ENCODE data around the gene TRPC4. TPM values are rescaled to one million over a fixed set of nuclear protein-coding genes. Genes with fewer than 3 reads are reported as not detected.

The TRPC4 gene
- polyA plus RNA-seq, 2 of the 4 experiments (the other 2 are of a cell fraction), result 0.04 to 0.05 TPM

- 47% methylated on average over 7 of the region's 7 CpGs for WGBS (ENCODE audit: missing lambda C conversion rate)
Measured at GRCh38 chr13:37645181-37645740, 224.3 kb downstream of the TRPC4 start.

GRCh38 chr13:37641391-37641790 is 228.2 kb downstream of the TRPC4 start:
- POLR2A ChIA-PET, result no interaction called here
- TF ChIP-seq HOXB13 (CRISPR knock-in tag; IDR thresholded peaks at IDR 0.05; ENCODE audit: low read depth) (no peak), CBX8 (IDR thresholded peaks at IDR 0.05) (no peak), PHF8 (IDR thresholded peaks at IDR 0.05; ENCODE audit: borderline replicate concordance, low read depth) (no peak), KDM5A (IDR thresholded peaks at IDR 0.05) (no peak), GATA3 (IDR thresholded peaks at IDR 0.05; ENCODE audit: borderline replicate concordance) (no peak)
- TF ChIP-seq, protein P1, sequence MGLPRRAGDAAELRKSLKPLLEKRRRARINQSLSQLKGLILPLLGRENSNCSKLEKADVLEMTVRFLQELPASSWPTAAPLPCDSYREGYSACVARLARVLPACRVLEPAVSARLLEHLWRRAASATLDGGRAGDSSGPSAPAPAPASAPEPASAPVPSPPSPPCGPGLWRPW (IDR thresholded peaks at IDR 0.05), result no peak
- H3K4me1 ChIP-seq, result no peaks in the 10 kb centered on the region
- H3K4me2 ChIP-seq, result no peak overlapping the region
- H3K9me3 ChIP-seq, result no peaks in the 10 kb centered on the region
- DNase-seq (ENCODE audit: low read depth in 1 of 2, low spot score in 1 of 2) (no peak), ATAC-seq (no peak), FAIRE-seq (no peak)
- H3K27ac ChIP-seq, result no peak overlapping the region
- WGBS (ENCODE audit: missing lambda C conversion rate), result 89% methylated on average over 2 of the region's 2 CpGs
- no peak overlapping the region for H3K4me3 ChIP-seq
- CTCF ChIA-PET, result interaction anchor here (2.0 kb wide), 1 partner anchor 941 kb away, joined by 7 read pairs; no protein-coding TSS in a partner anchor

More at GRCh38 chr13:37645181-37645740, 224.3 kb downstream of the TRPC4 start:
- H3K4me2 ChIP-seq, result no peak overlapping the region
- ATAC-seq (no peak), FAIRE-seq (no peak), DNase-seq (ENCODE audit: low read depth in 1 of 2, low spot score in 1 of 2) (no peak)
- no peak overlapping the region for H3K4me3 ChIP-seq
- H3K27ac ChIP-seq, result no peak overlapping the region
- ChIA-PET CTCF (no interaction called here), POLR2A (no interaction called here)
- H3K9me3 ChIP-seq, result no peaks in the 10 kb centered on the region
- TF ChIP-seq JUNB (IDR thresholded peaks at IDR 0.05) (no peak), SMC3 (IDR thresholded peaks at IDR 0.05) (no peak), EP300 (IDR thresholded peaks at IDR 0.05) (no peak), CBX2 (IDR thresholded peaks at IDR 0.05; ENCODE audit: borderline replicate concordance, low read depth) (no peak), HOXA7 (CRISPR knock-in tag; IDR thresholded peaks at IDR 0.05) (no peak), FOSL2 (IDR thresholded peaks at IDR 0.05) (no peak), FOSL2 (CRISPR knock-in tag; IDR thresholded peaks at IDR 0.05) (no peak), MAFK (IDR thresholded peaks at IDR 0.05; ENCODE audit: partially characterized antibody) (no peak), HOXB5 (CRISPR knock-in tag; IDR thresholded peaks at IDR 0.05) (no peak), ELK1 (IDR thresholded peaks at IDR 0.05; ENCODE audit: low read depth, low read length) (no peak), HOXB13 (CRISPR knock-in tag; IDR thresholded peaks at IDR 0.05; ENCODE audit: low read depth) (no peak), MYC (IDR thresholded peaks at IDR 0.05; ENCODE audit: borderline replicate concordance, low read length) (no peak), CHD2 (IDR thresholded peaks at IDR 0.05; ENCODE audit: low read length, partially characterized antibody) (no peak), ESRRA (IDR thresholded peaks at IDR 0.05; ENCODE audit: borderline replicate concordance, low read length) (no peak)
- TF ChIP-seq, protein P2, sequence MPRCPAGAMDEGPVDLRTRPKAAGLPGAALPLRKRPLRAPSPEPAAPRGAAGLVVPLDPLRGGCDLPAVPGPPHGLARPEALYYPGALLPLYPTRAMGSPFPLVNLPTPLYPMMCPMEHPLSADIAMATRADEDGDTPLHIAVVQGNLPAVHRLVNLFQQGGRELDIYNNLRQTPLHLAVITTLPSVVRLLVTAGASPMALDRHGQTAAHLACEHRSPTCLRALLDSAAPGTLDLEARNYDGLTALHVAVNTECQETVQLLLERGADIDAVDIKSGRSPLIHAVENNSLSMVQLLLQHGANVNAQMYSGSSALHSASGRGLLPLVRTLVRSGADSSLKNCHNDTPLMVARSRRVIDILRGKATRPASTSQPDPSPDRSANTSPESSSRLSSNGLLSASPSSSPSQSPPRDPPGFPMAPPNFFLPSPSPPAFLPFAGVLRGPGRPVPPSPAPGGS (IDR thresholded peaks at IDR 0.05), result no peak
- 0 out of 3 replicates have a peak, but pooled peaks cover 6% of the 10 kb centered on the region for H3K4me1 ChIP-seq

GRCh38 chr13:37640499-37640898 is 229.1 kb downstream of the TRPC4 start:
- Histone ChIP-seq H3K9me3 (no peaks in the 10 kb centered on the region), H3K4me1 (no peaks in the 10 kb centered on the region), H3K4me3 (no peak overlapping the region), H3K27ac (no peak overlapping the region), H3K4me2 (no peak overlapping the region)
- POLR2A ChIA-PET, result no interaction called here
- DNase-seq (ENCODE audit: low read depth in 1 of 2, low spot score in 1 of 2), result peak; percentile 4 to 42
- no peak for FAIRE-seq
- 0% methylated on average over 2 of the region's 2 CpGs for WGBS (ENCODE audit: missing lambda C conversion rate)
- CTCF ChIA-PET, result interaction anchor here (1.1 to 2.0 kb wide), 6 partner anchors 9 to 942 kb away, joined by 3 to 7 read pairs (median 4); no protein-coding TSS in a partner anchor
- peak in 1 of 2 experiments; percentile 51; a peak in 1 of 6 replicates for ATAC-seq
- TF ChIP-seq, protein P2 (IDR thresholded peaks at IDR 0.05), result no peak
- TF ChIP-seq KDM5A (IDR thresholded peaks at IDR 0.05) (no peak), HEYL (CRISPR knock-in tag; IDR thresholded peaks at IDR 0.05) (no peak), CEBPB (IDR thresholded peaks at IDR 0.05) (no peak), MAFK (IDR thresholded peaks at IDR 0.05; ENCODE audit: partially characterized antibody) (no peak), RAD21 (conservative IDR thresholded peaks at IDR 0.05 in 1 of 2, IDR thresholded peaks at IDR 0.05 in 1 of 2) (peak; percentile 61 to 69; a peak in 4 of 5 replicates), ESRRA (IDR thresholded peaks at IDR 0.05; ENCODE audit: borderline replicate concordance, low read length) (no peak), HOXA7 (CRISPR knock-in tag; IDR thresholded peaks at IDR 0.05) (no peak), SMC3 (IDR thresholded peaks at IDR 0.05) (peak; percentile 67), ZNF302 (CRISPR knock-in tag; IDR thresholded peaks at IDR 0.05) (no peak), NFE2L2 (conservative IDR thresholded peaks at IDR 0.05; ENCODE audit: low read length) (no peak), CHD2 (IDR thresholded peaks at IDR 0.05; ENCODE audit: low read length, partially characterized antibody) (no peak)
- TF ChIP-seq, protein P3, sequence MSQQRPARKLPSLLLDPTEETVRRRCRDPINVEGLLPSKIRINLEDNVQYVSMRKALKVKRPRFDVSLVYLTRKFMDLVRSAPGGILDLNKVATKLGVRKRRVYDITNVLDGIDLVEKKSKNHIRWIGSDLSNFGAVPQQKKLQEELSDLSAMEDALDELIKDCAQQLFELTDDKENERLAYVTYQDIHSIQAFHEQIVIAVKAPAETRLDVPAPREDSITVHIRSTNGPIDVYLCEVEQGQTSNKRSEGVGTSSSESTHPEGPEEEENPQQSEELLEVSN (IDR thresholded peaks at IDR 0.05; ENCODE audit: borderline replicate concordance, low read depth), result no peak

Data from A549 (cell line).